HL-60 (cell line): ENCODE data around the gene NRXN3.

Experiments
- DNase-seq, 2 experiments: peaks; one replicate each; pipeline ENCODE4 v3.0.0-alpha.2; 2010 to 2020; ENCODE audit warnings: low read depth in 1 of 2, low spot score in 1 of 2
- H3K27ac ChIP-seq: fragments of 250-450 bp; sonication (Bioruptor Pico); replicated peaks from 2 replicates; pipeline ENCODE4 v1.5.1; 2020; ENCODE audit warnings: mild to moderate bottlenecking, moderate library complexity
- H3K27me3 ChIP-seq: fragments of 250-450 bp; sonication (Bioruptor Pico); 2 replicates; pipeline ENCODE4 v1.5.1; 2021; ENCODE audit warnings: mild to moderate bottlenecking, moderate library complexity; ENCODE audit not compliant: insufficient read depth, poor library complexity, severe bottlenecking
- H3K4me3 ChIP-seq: replicated peaks from 2 replicates; pipeline ENCODE4 v1.5.1; 2011; ENCODE audit warnings: mild to moderate bottlenecking, control low read depth, low read length; ENCODE audit not compliant: insufficient read depth
- GABPA ChIP-seq: IDR thresholded peaks from 2 replicates; pipeline ENCODE4 v1.6.1; 2012; ENCODE audit warnings: low read depth
- POLR2AphosphoS5 ChIP-seq: IDR thresholded peaks from 2 replicates; pipeline ENCODE4 v1.6.1; 2012; ENCODE audit warnings: low read depth
- SPI1 ChIP-seq: IDR thresholded peaks from 2 replicates; pipeline ENCODE4 v1.6.1; 2012; ENCODE audit warnings: low read depth, mild to moderate bottlenecking, borderline replicate concordance
- TF ChIP-seq, protein P1 (sequence below): IDR thresholded peaks from 2 replicates; pipeline ENCODE4 v1.6.1; 2012; ENCODE audit warnings: low read depth; ENCODE audit not compliant: insufficient replicate concordance
- TF ChIP-seq, protein P2 (sequence below): IDR thresholded peaks from one replicate; pipeline ENCODE4 v1.5.1; 2011; ENCODE audit warnings: low read length, control low read depth, inconsistent platforms; ENCODE audit not compliant: insufficient read depth

Gene NRXN3

DNA sequence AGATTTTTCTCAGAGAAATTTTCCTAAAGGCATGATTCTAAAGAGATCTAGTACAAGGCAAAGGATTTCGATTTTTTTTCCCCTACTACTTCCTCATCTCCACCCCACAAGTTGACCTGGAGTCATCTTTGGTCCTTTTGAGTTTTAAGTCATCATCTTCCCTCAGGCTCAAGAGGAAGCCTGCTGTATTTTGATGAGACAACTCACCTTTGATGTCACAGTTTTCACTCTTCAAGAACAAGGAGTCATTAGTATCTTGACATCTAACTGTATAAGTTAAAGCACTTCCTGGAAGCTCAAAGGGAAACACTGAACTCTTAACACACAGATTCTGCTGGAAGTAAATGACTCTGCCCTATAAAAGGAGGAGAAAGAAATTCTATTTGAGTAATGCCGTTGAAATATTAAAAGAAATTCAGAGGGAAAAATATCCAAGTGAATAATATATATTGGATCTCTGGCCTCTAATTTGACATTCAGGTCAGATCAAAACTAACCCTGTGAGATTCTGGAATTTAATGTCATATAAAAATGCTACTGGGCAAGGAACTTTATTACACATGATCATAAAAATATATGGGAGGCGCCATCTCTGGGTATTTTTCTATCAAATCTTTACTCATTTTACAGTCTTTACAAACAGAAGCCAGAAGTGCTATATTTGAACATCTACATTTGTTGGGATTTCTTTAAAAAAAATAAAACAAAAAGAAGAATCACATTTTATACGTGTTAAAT lies 435.0 kb downstream of the NRXN3 start:
- TF ChIP-seq SPI1, result no peak
- no peak for TF ChIP-seq GABPA
- TF ChIP-seq POLR2AphosphoS5, result no peak
- TF ChIP-seq, protein P1, sequence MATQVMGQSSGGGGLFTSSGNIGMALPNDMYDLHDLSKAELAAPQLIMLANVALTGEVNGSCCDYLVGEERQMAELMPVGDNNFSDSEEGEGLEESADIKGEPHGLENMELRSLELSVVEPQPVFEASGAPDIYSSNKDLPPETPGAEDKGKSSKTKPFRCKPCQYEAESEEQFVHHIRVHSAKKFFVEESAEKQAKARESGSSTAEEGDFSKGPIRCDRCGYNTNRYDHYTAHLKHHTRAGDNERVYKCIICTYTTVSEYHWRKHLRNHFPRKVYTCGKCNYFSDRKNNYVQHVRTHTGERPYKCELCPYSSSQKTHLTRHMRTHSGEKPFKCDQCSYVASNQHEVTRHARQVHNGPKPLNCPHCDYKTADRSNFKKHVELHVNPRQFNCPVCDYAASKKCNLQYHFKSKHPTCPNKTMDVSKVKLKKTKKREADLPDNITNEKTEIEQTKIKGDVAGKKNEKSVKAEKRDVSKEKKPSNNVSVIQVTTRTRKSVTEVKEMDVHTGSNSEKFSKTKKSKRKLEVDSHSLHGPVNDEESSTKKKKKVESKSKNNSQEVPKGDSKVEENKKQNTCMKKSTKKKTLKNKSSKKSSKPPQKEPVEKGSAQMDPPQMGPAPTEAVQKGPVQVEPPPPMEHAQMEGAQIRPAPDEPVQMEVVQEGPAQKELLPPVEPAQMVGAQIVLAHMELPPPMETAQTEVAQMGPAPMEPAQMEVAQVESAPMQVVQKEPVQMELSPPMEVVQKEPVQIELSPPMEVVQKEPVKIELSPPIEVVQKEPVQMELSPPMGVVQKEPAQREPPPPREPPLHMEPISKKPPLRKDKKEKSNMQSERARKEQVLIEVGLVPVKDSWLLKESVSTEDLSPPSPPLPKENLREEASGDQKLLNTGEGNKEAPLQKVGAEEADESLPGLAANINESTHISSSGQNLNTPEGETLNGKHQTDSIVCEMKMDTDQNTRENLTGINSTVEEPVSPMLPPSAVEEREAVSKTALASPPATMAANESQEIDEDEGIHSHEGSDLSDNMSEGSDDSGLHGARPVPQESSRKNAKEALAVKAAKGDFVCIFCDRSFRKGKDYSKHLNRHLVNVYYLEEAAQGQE, result no peak
- TF ChIP-seq, protein P2, sequence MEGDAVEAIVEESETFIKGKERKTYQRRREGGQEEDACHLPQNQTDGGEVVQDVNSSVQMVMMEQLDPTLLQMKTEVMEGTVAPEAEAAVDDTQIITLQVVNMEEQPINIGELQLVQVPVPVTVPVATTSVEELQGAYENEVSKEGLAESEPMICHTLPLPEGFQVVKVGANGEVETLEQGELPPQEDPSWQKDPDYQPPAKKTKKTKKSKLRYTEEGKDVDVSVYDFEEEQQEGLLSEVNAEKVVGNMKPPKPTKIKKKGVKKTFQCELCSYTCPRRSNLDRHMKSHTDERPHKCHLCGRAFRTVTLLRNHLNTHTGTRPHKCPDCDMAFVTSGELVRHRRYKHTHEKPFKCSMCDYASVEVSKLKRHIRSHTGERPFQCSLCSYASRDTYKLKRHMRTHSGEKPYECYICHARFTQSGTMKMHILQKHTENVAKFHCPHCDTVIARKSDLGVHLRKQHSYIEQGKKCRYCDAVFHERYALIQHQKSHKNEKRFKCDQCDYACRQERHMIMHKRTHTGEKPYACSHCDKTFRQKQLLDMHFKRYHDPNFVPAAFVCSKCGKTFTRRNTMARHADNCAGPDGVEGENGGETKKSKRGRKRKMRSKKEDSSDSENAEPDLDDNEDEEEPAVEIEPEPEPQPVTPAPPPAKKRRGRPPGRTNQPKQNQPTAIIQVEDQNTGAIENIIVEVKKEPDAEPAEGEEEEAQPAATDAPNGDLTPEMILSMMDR, result no peak
- Histone ChIP-seq H3K27me3 (no peaks in the 10 kb centered on the region), H3K27ac (no peak overlapping the region), H3K4me3 (no peak overlapping the region)
- DNase-seq, result no peak

DNA sequence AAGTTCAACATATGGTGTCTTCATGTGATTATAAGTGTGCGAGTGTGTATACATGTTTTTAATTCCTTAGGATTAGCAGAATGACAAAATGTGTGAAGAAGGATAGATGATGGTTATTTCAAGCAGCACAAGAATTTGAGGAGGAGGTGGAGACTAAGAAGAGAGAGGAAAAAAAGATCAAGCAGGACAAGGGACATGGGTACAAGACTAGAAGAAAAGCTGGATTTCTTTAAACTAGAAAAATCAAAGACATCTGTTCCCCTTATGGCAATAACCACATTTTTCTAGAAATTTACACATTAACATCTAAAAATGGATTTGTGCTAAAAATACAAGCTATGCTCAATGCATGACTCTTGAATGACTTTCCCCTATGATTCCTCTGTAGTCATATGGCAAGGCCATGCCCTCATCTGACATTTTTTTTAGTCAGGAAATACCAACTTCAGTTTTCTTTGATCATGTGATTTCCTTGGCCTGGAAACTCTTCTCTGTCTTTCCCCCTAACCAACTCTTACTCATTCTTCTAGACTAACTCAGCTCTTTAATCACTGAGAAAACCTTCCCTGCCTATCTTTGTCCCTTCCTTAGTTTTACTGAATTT lies 435.8 kb downstream of the NRXN3 start:
- Histone ChIP-seq H3K27ac (no peak overlapping the region), H3K4me3 (no peak overlapping the region), H3K27me3 (no peaks in the 10 kb centered on the region)
- no peak for DNase-seq
- TF ChIP-seq, protein P2, result no peak
- TF ChIP-seq SPI1, result no peak
- no peak for TF ChIP-seq GABPA
- TF ChIP-seq, protein P1, result no peak
- TF ChIP-seq POLR2AphosphoS5, result no peak

DNA sequence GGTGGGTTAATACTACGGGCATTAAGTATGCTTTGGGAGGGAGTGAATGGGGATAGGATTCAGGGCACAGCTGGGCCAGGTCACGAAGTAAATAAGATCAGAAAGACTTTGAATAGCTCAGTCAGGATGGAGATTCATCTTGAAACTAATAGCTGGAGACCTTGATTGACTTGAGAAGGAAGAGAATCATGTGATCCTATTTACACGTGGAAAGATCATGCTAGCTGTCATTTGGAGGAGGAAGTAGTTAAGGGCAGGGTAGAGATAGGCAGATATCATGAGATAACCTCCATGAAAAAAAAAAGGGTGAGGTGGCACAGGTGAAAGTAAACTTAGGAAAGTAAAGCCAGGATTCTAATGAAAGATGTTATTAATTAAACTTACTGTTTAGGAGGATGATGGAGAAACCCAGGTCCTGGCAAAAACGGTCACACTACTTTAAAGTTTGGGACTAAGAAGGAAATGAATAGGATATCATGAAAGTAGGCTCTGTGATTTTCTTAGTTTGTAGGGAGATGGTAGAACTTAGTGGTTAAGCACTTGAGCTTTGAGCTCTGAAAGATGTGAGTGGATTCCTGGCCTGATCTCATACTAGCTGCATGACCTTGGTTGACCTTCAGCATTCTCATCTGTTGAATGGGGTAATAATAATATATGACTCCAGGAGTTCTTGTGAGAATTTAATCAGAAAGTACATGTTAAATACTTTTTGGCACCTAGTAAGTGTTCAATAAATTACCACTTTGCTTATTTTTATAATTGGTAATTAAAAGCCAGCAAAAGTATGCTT lies 439.0 kb downstream of the NRXN3 start:
- Histone ChIP-seq H3K27ac (no peak overlapping the region), H3K4me3 (no peak overlapping the region), H3K27me3 (no peaks in the 10 kb centered on the region)
- no peak for DNase-seq
- TF ChIP-seq SPI1 (no peak), GABPA (no peak), POLR2AphosphoS5 (no peak)
- TF ChIP-seq, protein P1, result no peak
- TF ChIP-seq, protein P2, result no peak
